Left lung (tissue), 10 donors: ENCODE measurements around the gene LRRC4B. TPM values are rescaled to one million over a fixed set of nuclear protein-coding genes. Genes with fewer than 3 reads are reported as not detected.

Experiments
- ATAC-seq: fragments of 200-7000 bp; cut with Tn5 transposase; one replicate; pipeline ENCODE4 v1.9.1; 2020; ENCODE audit warnings: moderate library complexity
- DNase-seq, 4 donors: peaks; one replicate each; pipeline ENCODE4 v3.0.0-alpha.2; 2013 to 2020
- H3K27ac ChIP-seq, 2 donors: fragments of 200-600 bp; sonication (generic) in 1 of 2; one replicate each; pipeline versions ENCODE4 v1.5.0 to v1.8.0; 2020 to 2021
- H3K27me3 ChIP-seq, 2 donors: fragments of 200-600 bp; sonication (generic) in 1 of 2; one replicate each; pipeline versions ENCODE4 v1.5.0 to v1.8.0; 2020 to 2021
- H3K36me3 ChIP-seq, 2 donors: fragments of 200-600 bp; sonication (generic) in 1 of 2; one replicate each; pipeline versions ENCODE4 v1.5.0 to v1.8.0; 2020 to 2021
- H3K4me1 ChIP-seq, 2 donors: fragments of 200-600 bp; one replicate each; pipeline ENCODE4 v1.8.0; 2021
- H3K4me3 ChIP-seq, 2 donors: fragments of 200-600 bp; sonication (generic) in 1 of 2; one replicate each; pipeline versions ENCODE4 v1.5.0 to v1.8.0; 2020 to 2021; ENCODE audit warnings: mild to moderate bottlenecking in 1 of 2
- H3K9me3 ChIP-seq, 2 donors: fragments of 200-600 bp; sonication (generic) in 1 of 2; one replicate each; pipeline versions ENCODE4 v1.5.0 to v1.8.0; 2020 to 2021
- CTCF ChIP-seq, 2 donors: fragments of 200-600 bp; sonication (generic) in 1 of 2; IDR thresholded peaks; one replicate each; pipeline versions ENCODE4 v1.5.0 to v1.8.0; 2021; ENCODE audit warnings: antibody characterized with exemption in 2 of 2
- intact Hi-C, 2 donors: fragments of 100-400 bp; cut with DNase I; formaldehyde crosslinking; loops; one replicate each; pipeline versions ENCODE4 v1.11.2 to v1.14.2; 2022
- polyA plus RNA-seq, 6 donors: library from polyadenylated mRNA; unstranded; fragments of 120-200 nt; gene quantifications; one replicate each; pipeline ENCODE4 v1.2.1, GENCODE V29; 2013; ENCODE audit not compliant: insufficient read length in 6 of 6
- total RNA-seq, 2 donors: library from RNA; stranded (reverse); fragmentation: NEBNext Ultra II Directional; extraction: Animal tissue kit (Norgen Biotek cat#: 25700); gene quantifications; one replicate each; pipeline ENCODE4 v1.2.1, GENCODE V29; 2021
- donor health status: DM: no; HTN: yes; CAD: no.
- donor health status: DM: no; HTN: no; CAD: no.

Gene LRRC4B
- total and polyA plus RNA-seq, 8 donors = 2.8 to 14.3 (median 10.0) TPM

GRCh38 chr19:50510121-50510670 lies 58.0 kb downstream of the LRRC4B start:
- Histone ChIP-seq H3K9me3 (no peaks in the 10 kb centered on the region), H3K4me1 (peaks cover 7 to 9% of the 10 kb centered on the region in 2 donors), H3K27me3 (peaks cover 0 to 18% of the 10 kb centered on the region in 2 donors), H3K4me3 (peak overlapping the region; percentile 65 to 69), H3K36me3 (peaks cover 0 to 10% of the 10 kb centered on the region in 2 donors), H3K27ac (peak overlapping the region in 1 of 2 donors; percentile 86)
- ATAC-seq (no peak), DNase-seq (peak in 2 of 4 donors; percentile 35 to 79)
- no peak for TF ChIP-seq CTCF (IDR thresholded peaks at IDR 0.05)
- intact Hi-C loops = no loop called here

GRCh38 chr19:50509366-50509765 lies 58.9 kb downstream of the LRRC4B start:
- no peaks in the 10 kb centered on the region for H3K9me3 ChIP-seq

GRCh38 chr19:50508843-50509190 lies 59.4 kb downstream of the LRRC4B start:
- no peaks in the 10 kb centered on the region for H3K9me3 ChIP-seq
- intact Hi-C loops = no loop called here
- peaks cover 7 to 9% of the 10 kb centered on the region in 2 donors for H3K4me1 ChIP-seq
- ATAC-seq (no peak), DNase-seq (peak in 1 of 4 donors; percentile 39)
- peaks cover 0 to 10% of the 10 kb centered on the region in 2 donors for H3K36me3 ChIP-seq
- TF ChIP-seq CTCF (IDR thresholded peaks at IDR 0.05) = no peak
- H3K27me3 ChIP-seq = peaks cover 0 to 5% of the 10 kb centered on the region in 2 donors
- no peak overlapping the region for H3K4me3 ChIP-seq
- no peak overlapping the region for H3K27ac ChIP-seq

More at GRCh38 chr19:50509366-50509765, 58.9 kb downstream of the LRRC4B start:
- Histone ChIP-seq H3K27me3 (peaks cover 0 to 10% of the 10 kb centered on the region in 2 donors), H3K36me3 (peaks cover 0 to 10% of the 10 kb centered on the region in 2 donors), H3K4me3 (no peak overlapping the region), H3K4me1 (peaks cover 7 to 9% of the 10 kb centered on the region in 2 donors), H3K27ac (no peak overlapping the region)
- intact Hi-C loops = no loop called here
- ATAC-seq (no peak), DNase-seq (peak in 2 of 4 donors; percentile 21 to 48)
- no peak for TF ChIP-seq CTCF (IDR thresholded peaks at IDR 0.05)

- Histone ChIP-seq H3K4me1 (peaks cover 7 to 9% of the 10 kb centered on the region in 2 donors), H3K9me3 (no peaks in the 10 kb centered on the region), H3K36me3 (peaks cover 0 to 10% of the 10 kb centered on the region in 2 donors), H3K27ac (no peak overlapping the region), H3K4me3 (no peak overlapping the region), H3K27me3 (no peaks in the 10 kb centered on the region)
- ATAC-seq (no peak), DNase-seq (peak in 1 of 4 donors; percentile 66)
- TF ChIP-seq CTCF (IDR thresholded peaks at IDR 0.05) = no peak
- intact Hi-C loops = no loop called here
Measured at GRCh38 chr19:50507376-50507775, 60.9 kb downstream of the LRRC4B start.

- Histone ChIP-seq H3K4me3 (no peak overlapping the region), H3K4me1 (peaks cover 7 to 9% of the 10 kb centered on the region in 2 donors), H3K36me3 (peaks cover 0 to 10% of the 10 kb centered on the region in 2 donors), H3K9me3 (no peaks in the 10 kb centered on the region), H3K27me3 (no peaks in the 10 kb centered on the region), H3K27ac (no peak overlapping the region)
- ATAC-seq (no peak), DNase-seq (no peak)
- TF ChIP-seq CTCF (IDR thresholded peaks at IDR 0.05) = no peak
- intact Hi-C loops = no loop called here
Measured at GRCh38 chr19:50506700-50507099, 61.5 kb downstream of the LRRC4B start.
